HG03175 (cell line): ENCODE measurements around the gene MTMR11.
"Not testable (repeated sequence)": the region's sequence is repeated elsewhere in the genome, so short reads cannot be mapped to it uniquely, and the experiment has no call there.

Experiments
- ATAC-seq: cut with Tn5 transposase; IDR thresholded peaks from one replicate; pipeline ENCODE4 v1.9.1; 2021; ENCODE audit warnings: mild to moderate bottlenecking, moderate library complexity; ENCODE audit not compliant: unreplicated experiment

MTMR11 gene

GRCh38 chr1:149936170-149936991 lies at the start of gene MTMR11:
Gene MTMR11 (minus strand): TSS chr1:149936879. CDS start chr1:149936647, 232 bp downstream.
- no peak for ATAC-seq

DNA sequence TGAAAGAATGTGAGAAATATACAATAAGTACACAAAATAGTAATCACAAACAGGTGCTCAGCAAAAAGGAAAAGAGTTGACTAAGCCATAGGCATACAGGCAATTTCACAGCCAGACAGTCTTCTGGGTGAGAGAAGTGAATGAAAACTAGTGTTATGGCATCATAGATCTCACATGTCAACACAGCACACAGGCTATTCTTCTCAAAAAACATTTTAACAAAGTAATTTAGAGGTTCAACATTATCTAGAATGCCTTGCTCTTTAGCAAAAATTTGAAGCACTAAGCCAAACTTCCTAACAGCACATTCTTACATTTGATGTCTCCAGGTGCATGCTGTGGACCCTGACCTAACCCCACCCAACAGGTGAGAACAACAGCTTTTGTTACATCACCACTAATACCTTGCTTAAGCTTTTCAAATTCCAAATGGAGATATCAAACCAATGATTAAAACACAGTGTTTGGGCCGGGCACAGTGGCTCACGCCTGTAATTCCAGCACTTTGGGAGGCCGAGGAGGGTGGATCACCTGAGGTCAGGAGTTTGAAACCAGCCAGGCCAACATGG lies 43.4 kb upstream of the MTMR11 start:
- ATAC-seq, result no peak

- no peak for ATAC-seq
Observed at GRCh38 chr1:149979245-149979971, 42.7 kb upstream of the MTMR11 start.

DNA sequence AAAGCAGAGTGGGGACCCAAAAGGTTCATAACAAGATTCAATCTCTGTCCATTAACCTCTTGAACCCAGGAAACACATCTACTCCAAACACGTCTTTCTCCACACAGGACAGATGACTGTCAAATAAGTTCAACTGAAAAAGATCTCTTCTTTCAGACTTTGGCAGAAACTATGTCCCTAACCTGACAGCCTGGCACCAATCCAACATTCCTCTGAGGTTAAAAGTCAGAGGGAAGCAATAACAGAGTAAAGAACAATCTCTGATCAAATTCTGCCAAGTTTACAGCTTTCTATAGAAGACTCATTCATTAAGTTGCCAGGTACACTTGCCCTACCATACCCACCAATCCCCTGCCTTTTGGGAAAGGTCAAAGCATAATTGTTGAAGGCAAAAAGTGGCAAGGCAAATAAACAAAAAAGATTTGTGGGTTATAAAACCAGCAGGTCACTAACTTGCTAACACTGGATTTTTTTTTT lies 41.9 kb upstream of the MTMR11 start:
- ATAC-seq, result no peak

- no peak for ATAC-seq
Observed at GRCh38 chr1:149977345-149977744, 40.7 kb upstream of the MTMR11 start.

DNA sequence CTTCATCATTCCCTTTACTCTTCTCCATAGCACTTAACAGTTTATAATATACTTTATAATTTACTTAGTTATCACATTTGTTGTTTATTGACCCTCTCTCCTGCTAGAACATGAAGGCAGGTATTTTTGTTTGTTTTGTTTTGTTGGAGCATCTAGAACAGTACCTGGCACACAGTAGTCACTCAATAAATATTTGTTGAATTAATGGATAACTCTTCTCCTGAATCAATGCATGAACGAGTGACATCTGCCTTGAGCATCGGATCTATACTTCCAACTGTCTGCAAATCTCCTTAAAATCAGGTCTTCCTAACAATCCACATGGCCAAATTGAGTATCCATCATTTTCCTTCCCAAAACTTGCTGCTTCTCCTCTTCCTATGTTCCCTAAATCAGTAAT lies 35.9 kb upstream of the MTMR11 start:
- ATAC-seq, result no peak

- ATAC-seq, result no peak
Observed at GRCh38 chr1:149967646-149968045, 31.0 kb upstream of the MTMR11 start.

GRCh38 chr1:149967041-149967440 lies 30.4 kb upstream of the MTMR11 start:
- ATAC-seq, result no peak

GRCh38 chr1:149966405-149966804 lies 29.7 kb upstream of the MTMR11 start:
- no peak for ATAC-seq

DNA sequence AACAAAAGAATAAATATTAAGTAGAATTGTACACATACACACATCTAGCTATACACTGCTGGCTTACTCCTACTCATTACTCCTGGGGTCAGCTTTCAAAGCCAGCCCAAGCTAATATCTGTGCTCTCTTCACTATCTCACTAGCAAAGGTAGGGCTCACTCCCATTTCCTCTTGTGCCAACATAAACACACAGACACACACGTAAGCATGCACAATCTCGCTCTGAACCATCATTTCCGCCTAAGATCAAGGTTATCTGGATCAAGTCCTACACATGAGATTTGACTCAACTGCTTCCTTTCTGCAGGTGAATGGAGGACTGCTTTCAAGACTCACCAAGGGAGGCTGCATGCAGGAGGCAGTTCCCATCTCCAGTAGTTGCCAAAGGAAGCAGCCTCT lies 28.8 kb upstream of the MTMR11 start:
- ATAC-seq, result no peak

- ATAC-seq, result no peak
Observed at GRCh38 chr1:149963358-149963757, 26.7 kb upstream of the MTMR11 start.

DNA sequence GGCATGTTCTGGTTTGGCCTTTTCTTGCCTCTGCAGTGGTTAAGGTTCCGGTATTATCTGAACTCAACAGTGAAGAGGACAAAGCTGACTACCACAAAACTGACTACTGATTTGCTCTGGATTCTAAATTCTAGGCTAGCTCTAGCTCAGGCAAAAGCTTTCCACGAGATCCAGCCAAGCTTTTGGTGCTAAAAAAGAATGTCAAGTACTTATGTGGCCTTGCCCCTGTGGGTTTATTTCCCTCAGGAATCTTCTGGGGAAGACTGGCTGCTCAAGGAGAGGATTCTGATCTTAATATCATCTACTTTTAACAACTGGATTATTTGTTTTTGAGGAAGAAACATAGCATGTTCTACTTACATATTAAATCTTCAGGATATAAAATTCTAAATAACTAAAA lies 26.1 kb upstream of the MTMR11 start:
- ATAC-seq, result no peak

GRCh38 chr1:149962039-149962647 lies 25.5 kb upstream of the MTMR11 start:
- ATAC-seq, result no peak

DNA sequence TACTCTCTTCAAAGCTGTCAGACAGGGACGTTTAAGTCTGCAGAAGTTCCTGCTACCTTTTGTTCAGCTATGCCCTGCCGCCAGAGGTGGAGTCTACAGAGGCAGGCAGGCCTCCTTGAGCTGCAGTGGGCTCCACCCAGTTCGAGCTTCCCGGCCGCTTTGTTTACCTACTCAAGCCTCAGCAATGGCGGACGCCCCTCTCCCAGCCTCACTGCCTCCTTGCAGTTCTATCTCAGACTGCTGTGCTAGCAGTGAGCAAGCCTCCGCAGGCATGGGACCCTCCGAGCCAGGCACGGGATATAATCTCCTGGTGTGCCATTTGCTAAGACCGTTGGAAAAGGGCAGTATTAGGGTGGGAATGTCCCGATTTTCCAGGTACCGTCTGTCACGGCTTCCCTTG lies 20.9 kb upstream of the MTMR11 start:
- not testable (repeated sequence) for ATAC-seq

GRCh38 chr1:149949911-149950310 lies 13.2 kb upstream of the MTMR11 start:
- ATAC-seq, result no peak

- ATAC-seq, result no peak
Observed at GRCh38 chr1:149945206-149945605, 8.5 kb upstream of the MTMR11 start.

- ATAC-seq, result no peak
Observed at GRCh38 chr1:149942885-149943284, 6.2 kb upstream of the MTMR11 start.

DNA sequence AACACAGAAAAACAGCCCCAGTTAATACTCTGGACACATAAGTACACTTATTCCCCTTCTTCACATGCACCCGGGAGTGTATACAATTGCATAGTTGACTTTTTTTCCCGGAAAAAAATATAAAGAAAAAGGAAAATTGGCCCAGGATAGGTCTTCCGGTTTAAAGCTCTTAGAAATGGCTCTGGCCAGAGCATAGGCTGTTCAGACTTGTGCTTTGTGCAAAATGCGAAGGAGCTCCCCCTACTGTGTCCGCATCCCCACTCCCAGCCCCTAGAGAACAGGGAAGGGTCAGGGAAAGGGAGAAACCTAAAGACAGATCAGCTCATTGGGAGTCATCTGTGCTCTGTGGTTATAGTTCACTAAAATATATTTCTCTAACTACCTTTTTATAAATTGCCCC lies 5.5 kb upstream of the MTMR11 start:
- ATAC-seq, result no peak

DNA sequence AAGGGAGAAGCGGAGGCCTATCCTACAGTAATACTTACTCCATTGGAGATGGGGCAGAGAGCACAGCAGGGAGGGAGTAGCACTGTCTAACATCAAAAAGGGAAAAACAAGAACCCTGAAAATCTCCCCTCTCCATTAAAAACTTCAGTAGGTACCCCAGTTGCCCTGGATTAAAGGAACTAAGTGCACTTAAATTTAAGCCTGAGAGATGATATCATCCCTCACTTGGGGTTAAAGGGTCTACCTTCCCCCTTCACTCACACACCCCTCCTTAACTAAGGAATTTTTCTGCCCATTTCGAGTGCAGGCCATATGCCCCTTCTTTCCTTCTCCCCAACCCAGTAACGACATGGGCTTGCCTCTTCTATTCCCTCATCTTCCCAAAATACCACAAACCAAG lies 3.7 kb upstream of the MTMR11 start:
- ATAC-seq, result no peak

DNA sequence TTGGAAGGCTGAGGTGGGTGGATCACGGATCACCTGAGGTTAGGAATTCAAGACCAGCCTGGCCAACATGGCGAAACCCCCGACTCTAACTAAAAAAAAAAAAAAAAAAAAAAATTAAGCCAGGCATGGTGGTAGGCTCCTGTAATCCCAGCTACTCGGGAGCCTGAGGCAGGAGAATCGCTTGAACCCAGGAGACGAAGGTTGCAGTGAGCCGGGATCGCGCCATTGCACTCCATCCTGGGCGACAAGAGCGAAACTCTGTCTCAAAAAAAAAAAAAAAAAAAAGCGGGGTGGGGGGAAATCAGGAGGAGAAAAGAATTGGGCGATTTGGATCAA lies 2.0 kb upstream of the MTMR11 start:
- not testable (repeated sequence) for ATAC-seq

DNA sequence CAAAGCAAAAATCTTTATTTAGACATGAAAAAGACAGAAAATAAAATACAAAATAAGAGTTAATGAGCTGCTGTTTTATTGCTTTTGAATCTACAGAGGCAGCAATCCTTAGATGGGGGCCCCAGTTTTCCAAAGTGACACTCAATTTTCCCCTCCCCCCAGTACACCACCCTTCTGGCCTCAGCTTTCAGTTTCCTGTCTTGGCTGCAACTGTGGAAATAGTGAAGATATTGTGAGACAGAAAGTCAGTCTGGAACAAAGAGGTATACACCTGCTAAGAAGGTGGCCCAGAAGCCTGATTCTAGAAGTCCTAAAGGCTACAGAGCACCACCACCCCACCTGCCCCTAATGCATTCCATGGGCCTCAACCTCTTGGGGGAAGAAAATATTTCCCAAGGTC lies 1.1 kb upstream of the MTMR11 start:
- no peak for ATAC-seq
